H9 (cell line): ENCODE results near the gene CACNA1A. TPM values are rescaled to one million over a fixed set of nuclear protein-coding genes. Genes with fewer than 3 reads are reported as not detected.

Experiments
- DNase-seq: peaks from one replicate; pipeline ENCODE4 v3.0.0-alpha.2; 2017
- H2AFZ ChIP-seq: one replicate; pipeline ENCODE4 v1.6.1; 2013; ENCODE audit warnings: mild to moderate bottlenecking, low read length, control low read depth, moderate library complexity
- H2AK5ac ChIP-seq: 2 replicates; pipeline ENCODE4 v1.6.1; 2013; ENCODE audit warnings: low read length, control low read depth, mixed read lengths; ENCODE audit not compliant: insufficient read length
- H2BK120ac ChIP-seq: one replicate; pipeline ENCODE4 v1.6.1; 2013; ENCODE audit warnings: low read depth, mild to moderate bottlenecking, low read length, control low read depth, inconsistent platforms; ENCODE audit not compliant: poor library complexity, severe bottlenecking
- H2BK12ac ChIP-seq: 2 replicates; pipeline ENCODE4 v1.6.1; 2013; ENCODE audit warnings: low read length, control low read depth, mixed read lengths, low read depth; ENCODE audit not compliant: insufficient read length
- H2BK15ac ChIP-seq: 2 replicates; pipeline ENCODE4 v1.6.1; 2013; ENCODE audit warnings: low read depth, low read length, control low read depth
- H2BK20ac ChIP-seq: one replicate; pipeline ENCODE4 v1.6.1; 2013; ENCODE audit warnings: low read depth, mild to moderate bottlenecking, low read length, control low read depth, inconsistent platforms; ENCODE audit not compliant: poor library complexity, severe bottlenecking
- H2BK5ac ChIP-seq: 2 replicates; pipeline ENCODE4 v1.6.1; 2013; ENCODE audit warnings: low read length, control low read depth, mixed read lengths; ENCODE audit not compliant: insufficient read length
- H3K14ac ChIP-seq: 2 replicates; pipeline ENCODE4 v1.6.1; 2013; ENCODE audit warnings: low read length, control low read depth; ENCODE audit not compliant: insufficient read depth
- H3K18ac ChIP-seq: 2 replicates; pipeline ENCODE4 v1.6.1; 2013; ENCODE audit warnings: low read depth, mild to moderate bottlenecking, mixed read lengths, low read length, control low read depth; ENCODE audit not compliant: insufficient read length
- H3K23ac ChIP-seq: 2 replicates; pipeline ENCODE4 v1.6.1; 2013; ENCODE audit warnings: low read length, control low read depth, mixed read lengths, low read depth; ENCODE audit not compliant: insufficient read length
- H3K23me2 ChIP-seq: 2 replicates; pipeline ENCODE4 v1.6.1; 2013; ENCODE audit warnings: low read depth, mild to moderate bottlenecking, mixed read lengths, low read length, control low read depth; ENCODE audit not compliant: insufficient read length, poor library complexity, severe bottlenecking
- H3K27ac ChIP-seq: 2 replicates; pipeline ENCODE4 v1.5.1; 2013; ENCODE audit warnings: low read length, control low read depth, mixed read lengths, low read depth; ENCODE audit not compliant: insufficient read length
- H3K27me3 ChIP-seq: 2 replicates; pipeline ENCODE4 v1.6.1; 2013; ENCODE audit warnings: low read length, control low read depth, inconsistent platforms; ENCODE audit not compliant: insufficient read depth
- H3K4ac ChIP-seq: 2 replicates; pipeline ENCODE4 v1.6.1; 2013; ENCODE audit warnings: low read depth, mild to moderate bottlenecking, control low read depth, inconsistent platforms, low read length, moderate library complexity
- H3K4me1 ChIP-seq: 2 replicates; pipeline ENCODE4 v1.6.1; 2013; ENCODE audit warnings: low read length, control low read depth, inconsistent platforms; ENCODE audit not compliant: insufficient read depth
- H3K4me2 ChIP-seq: 2 replicates; pipeline ENCODE4 v1.6.1; 2013; ENCODE audit warnings: low read length, control low read depth, mixed read lengths; ENCODE audit not compliant: insufficient read length, insufficient read depth
- H3K56ac ChIP-seq: 2 replicates; pipeline ENCODE4 v1.6.1; 2013; ENCODE audit warnings: low read depth, mild to moderate bottlenecking, mixed read lengths, low read length, control low read depth; ENCODE audit not compliant: insufficient read length
- H3K79me1 ChIP-seq: 2 replicates; pipeline ENCODE4 v1.6.1; 2013; ENCODE audit warnings: low read depth, mild to moderate bottlenecking, moderate library complexity, low read length, control low read depth, inconsistent platforms; ENCODE audit not compliant: insufficient read depth, poor library complexity, severe bottlenecking
- H3K79me2 ChIP-seq: 2 replicates; pipeline ENCODE4 v1.6.1; 2013; ENCODE audit warnings: low read length, control low read depth, inconsistent platforms; ENCODE audit not compliant: insufficient read depth
- H3K9ac ChIP-seq: 2 replicates; pipeline ENCODE4 v1.6.1; 2013; ENCODE audit warnings: low read length, control low read depth, mixed read lengths; ENCODE audit not compliant: insufficient read length; ENCODE audit errors: extremely low read depth
- H3K9me3 ChIP-seq: one replicate; pipeline ENCODE4 v1.6.1; 2013; ENCODE audit warnings: low read depth, low read length, inconsistent platforms; ENCODE audit not compliant: control insufficient read depth
- H3T11ph ChIP-seq: one replicate; pipeline ENCODE4 v1.6.1; 2013; ENCODE audit warnings: mild to moderate bottlenecking, low read length, control low read depth, inconsistent platforms
- H4K20me1 ChIP-seq: one replicate; pipeline ENCODE4 v1.6.1; 2013; ENCODE audit not compliant: control insufficient read depth, insufficient read length, insufficient read depth
- H4K5ac ChIP-seq: 2 replicates; pipeline ENCODE4 v1.6.1; 2013; ENCODE audit warnings: low read depth, mild to moderate bottlenecking, mixed read lengths, low read length, control low read depth; ENCODE audit not compliant: insufficient read length
- H4K8ac ChIP-seq: replicated peaks from 2 replicates; pipeline ENCODE4 v1.6.1; 2013; ENCODE audit warnings: low read length, control low read depth, mixed read lengths, low read depth; ENCODE audit not compliant: insufficient read length
- H4K91ac ChIP-seq: 2 replicates; pipeline ENCODE4 v1.6.1; 2013; ENCODE audit warnings: low read depth, mild to moderate bottlenecking, moderate library complexity, mixed read lengths, low read length, control low read depth; ENCODE audit not compliant: insufficient read length
- H3K27ac Mint-ChIP-seq, 3 experiments: 2 replicates in 2 of 3; 3 replicates in 1 of 3; pipeline ENCODE4 v1.8.0; 2020 to 2021; ENCODE audit warnings: mixed read lengths in 3 of 3, mild to moderate bottlenecking in 1 of 3, moderate library complexity in 1 of 3
- H3K27me3 Mint-ChIP-seq: 2 replicates; pipeline ENCODE4 v1.8.0; 2021; ENCODE audit warnings: low read depth, mild to moderate bottlenecking, moderate library complexity, mixed read lengths
- H3K36me3 Mint-ChIP-seq, 3 experiments: 2 replicates in 2 of 3; 3 replicates in 1 of 3; pipeline ENCODE4 v1.8.0; 2020 to 2021; ENCODE audit warnings: low read depth in 3 of 3, mixed read lengths in 3 of 3; ENCODE audit not compliant: insufficient read depth in 1 of 3
- H3K4me1 Mint-ChIP-seq, 2 experiments: 2 replicates each; pipeline ENCODE4 v1.8.0; 2020; ENCODE audit warnings: mixed read lengths in 2 of 2
- H3K4me3 Mint-ChIP-seq, 2 experiments: 2 replicates in 1 of 2; 3 replicates in 1 of 2; pipeline ENCODE4 v1.8.0; 2020 to 2021; ENCODE audit warnings: mild to moderate bottlenecking in 2 of 2, mixed read lengths in 2 of 2, moderate library complexity in 1 of 2
- H3K9me3 Mint-ChIP-seq, 2 experiments: 2 replicates in 1 of 2; 3 replicates in 1 of 2; pipeline ENCODE4 v1.8.0; 2020; ENCODE audit warnings: mild to moderate bottlenecking in 2 of 2, mixed read lengths in 2 of 2, moderate library complexity in 1 of 2
- CTCF ChIP-seq: fragments of 200-600 bp; sonication (generic); conservative IDR thresholded peaks from 3 replicates; pipeline ENCODE4 v1.8.0; 2021; ENCODE audit warnings: antibody characterized with exemption, mild to moderate bottlenecking
- WGBS: extraction: QIAGEN DNeasy Blood & Tissue Kit; methylation state at CpG from one replicate; pipeline ENCODE4 v1.1.7; 2013; ENCODE audit warnings: missing lambda C conversion rate, low lambda C conversion rate, mixed read lengths; ENCODE audit not compliant: insufficient read length; ENCODE audit errors: extremely low coverage; 5-methylcytosine and 5-hydroxymethylcytosine counted together
- total RNA-seq: library from RNA; stranded (reverse); gene quantifications from 2 replicates; pipeline ENCODE4 v1.2.1, GENCODE V29; 2021

Gene CACNA1A
- total RNA-seq, 1 experiment from 2014 or later: 8.0 TPM

- Histone ChIP-seq H2BK20ac (no peak overlapping the region), H4K20me1 (no peaks in the 10 kb centered on the region), H3K4me1 (no peaks in the 10 kb centered on the region; the same call in 1 of the 2 replicates), H2BK120ac (no peak overlapping the region), H3T11ph (no peak overlapping the region), H3K4me2 (no peak overlapping the region), H4K91ac (no peak overlapping the region), H2BK5ac (no peak overlapping the region), H3K9me3 (no peaks in the 10 kb centered on the region), H3K79me2 (no peaks in the 10 kb centered on the region), H2AFZ (no peak overlapping the region), H4K5ac (no peak overlapping the region), H3K27ac (no peak overlapping the region), H2BK15ac (no peak overlapping the region), H3K18ac (no peak overlapping the region), H3K23ac (no peak overlapping the region), H3K14ac (no peak overlapping the region), H3K79me1 (no peaks in the 10 kb centered on the region), H3K23me2 (no peaks in the 10 kb centered on the region), H3K56ac (no peak overlapping the region), H3K9ac (no peak overlapping the region), H3K27me3 (no peaks in the 10 kb centered on the region), H2AK5ac (no peak overlapping the region), H3K4ac (no peak overlapping the region), H2BK12ac (no peak overlapping the region), H4K8ac (no peak overlapping the region)
- peaks cover 6 to 25% of the 10 kb centered on the region in 2 experiments; a peak in 3 of 4 replicates for H3K4me1 Mint-ChIP-seq
- DNase-seq: no peak
- H3K27ac Mint-ChIP-seq: no peak overlapping the region
- H3K4me3 Mint-ChIP-seq: no peak overlapping the region
- H3K9me3 Mint-ChIP-seq: no peaks in the 10 kb centered on the region; a peak in 1 of 5 replicates
- no peak for TF ChIP-seq CTCF
- peaks cover 0 to 15% (median 4%) of the 10 kb centered on the region in 3 experiments; a peak in 4 of 7 replicates for H3K36me3 Mint-ChIP-seq
- H3K27me3 Mint-ChIP-seq: no peaks in the 10 kb centered on the region; the same call in 1 of the 2 replicates
- no CpG with 5 or more reads among the region's 12 CpGs for WGBS
These were observed 203.6 kb downstream of the CACNA1A start for GRCh38 chr19:13302526-13303270.
